ENCODE results near the gene SLC25A43.

GRCh38 chrX:119410027-119410819 lies 11.1 kb downstream of the SLC25A43 start:
- TF ChIP-seq TAF1 (IDR thresholded peaks at IDR 0.05; ENCODE audit: borderline replicate concordance, low read depth, low read length) (no peak), POLR2A (IDR thresholded peaks at IDR 0.05; ENCODE audit: low read depth, low read length) (no peak), POLR2AphosphoS5 (IDR thresholded peaks at IDR 0.05; ENCODE audit: low read depth, low read length) (no peak)
